A673 (cell line): ENCODE measurements around the gene RIPOR3. TPM values are rescaled to one million over a fixed set of nuclear protein-coding genes. Genes with fewer than 3 reads are reported as not detected.

ENCODE experiments used
- BruUV-seq: library from RNA; stranded (reverse); fragments of 400-500 nt; replicated peaks from 2 replicates; lab custom pipeline; 2021; lab: Mats Ljungman, UMichigan
- CTCF ChIA-PET: fragments of 300-600 bp; sonication (Branson Sonifier 250); formaldehyde crosslinking; loops from one replicate; lab custom pipeline; 2022; ENCODE audit warnings: antibody characterized with exemption; lab: Charles Lee
- POLR2A ChIA-PET: fragments of 300-600 bp; sonication (Branson Sonifier 250); formaldehyde crosslinking; loops from one replicate; lab custom pipeline; 2022; ENCODE audit warnings: antibody characterized with exemption; ENCODE audit not compliant: low non-redundant PET; lab: Charles Lee
- DNase-seq: peaks from one replicate; pipeline ENCODE4 v3.0.0-alpha.2; 2015; ENCODE audit warnings: low spot score
- H3K27ac ChIP-seq: fragments of 200-600 bp; sonication (generic); 2 replicates; pipeline ENCODE4 v1.5.1; 2016; ENCODE audit warnings: mixed run types, low read depth, mild to moderate bottlenecking, mixed read lengths, antibody characterized with exemption, low read length; ENCODE audit not compliant: poor library complexity, severe bottlenecking
- H3K27me3 ChIP-seq: fragments of 200-600 bp; sonication (generic); replicated peaks from 2 replicates; pipeline ENCODE4 v1.6.1; 2017; ENCODE audit warnings: mixed run types, low read depth, mild to moderate bottlenecking, mixed read lengths, antibody characterized with exemption, low read length; ENCODE audit not compliant: insufficient read depth, poor library complexity
- H3K36me3 ChIP-seq: fragments of 200-600 bp; sonication (generic); 2 replicates; pipeline ENCODE4 v1.6.1; 2016; ENCODE audit warnings: mixed run types, mild to moderate bottlenecking, mixed read lengths, antibody characterized with exemption, low read length; ENCODE audit not compliant: insufficient read depth, poor library complexity, severe bottlenecking
- H3K4me1 ChIP-seq: fragments of 200-600 bp; sonication (generic); 2 replicates; pipeline ENCODE4 v1.6.1; 2017; ENCODE audit warnings: mixed run types, mild to moderate bottlenecking, mixed read lengths, antibody characterized with exemption, low read length; ENCODE audit not compliant: insufficient read depth, poor library complexity, severe bottlenecking
- H3K4me3 ChIP-seq: fragments of 200-600 bp; sonication (generic); 2 replicates; pipeline ENCODE4 v1.5.1; 2016; ENCODE audit warnings: low read depth, mixed run types, mild to moderate bottlenecking, mixed read lengths, low read length; ENCODE audit not compliant: poor library complexity, severe bottlenecking
- H3K9me3 ChIP-seq: fragments of 200-600 bp; sonication (generic); 2 replicates; pipeline ENCODE4 v1.6.1; 2016; ENCODE audit warnings: mixed run types, low read depth, mild to moderate bottlenecking, mixed read lengths, antibody characterized with exemption, low read length; ENCODE audit not compliant: poor library complexity, severe bottlenecking
- CTCF ChIP-seq: fragments of 300-800, 200-600 bp; sonication (generic); conservative IDR thresholded peaks from 2 replicates; pipeline ENCODE4 v1.5.1; 2017; ENCODE audit warnings: low read depth, mild to moderate bottlenecking, antibody characterized with exemption, low read length, moderate library complexity, mixed read lengths
- EZH2 ChIP-seq: fragments of 200-600 bp; sonication (generic); IDR thresholded peaks from 2 replicates; pipeline ENCODE4 v1.6.1; 2017; ENCODE audit warnings: borderline replicate concordance, low read depth, mild to moderate bottlenecking, mixed read lengths, antibody characterized with exemption, low read length; ENCODE audit not compliant: poor library complexity, severe bottlenecking
- intact Hi-C: fragments of 100-400 bp; cut with micrococcal nuclease; formaldehyde crosslinking; loops from one replicate; pipeline ENCODE4 v1.10.0; 2022; ENCODE audit not compliant: unreplicated experiment
- total RNA-seq: library from RNA; stranded (reverse); gene quantifications from 2 replicates; pipeline ENCODE4 v1.2.3, GENCODE V29; 2021

The RIPOR3 gene
- total RNA-seq, 1 experiment from 2014 or later, result 19.1 TPM

DNA sequence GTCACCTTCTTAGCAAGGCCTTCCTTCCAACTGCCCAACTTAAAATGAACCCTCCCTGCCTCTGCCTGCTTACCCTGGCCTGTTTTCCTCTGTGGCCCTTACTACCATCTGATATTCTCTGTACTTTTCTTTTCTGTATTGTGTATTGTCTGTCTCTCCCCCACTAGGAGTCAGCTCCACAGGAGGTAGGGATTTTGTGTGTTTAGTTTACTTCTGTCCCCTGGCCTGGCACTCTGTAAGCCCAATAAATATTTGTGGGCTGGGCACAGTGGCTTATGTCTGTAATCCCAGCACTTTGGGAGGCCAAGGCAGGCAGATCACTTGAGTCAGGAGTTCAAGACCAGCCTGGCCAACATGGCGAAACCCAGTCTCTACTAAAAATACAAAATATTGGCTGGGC, 72.8 kb downstream of the RIPOR3 start:
- no peaks in the 10 kb centered on the region for H3K9me3 ChIP-seq
- ChIA-PET CTCF (no interaction called here), POLR2A (no interaction called here)
- intact Hi-C loops, result no loop called here
- H3K27me3 ChIP-seq, result no peaks in the 10 kb centered on the region
- no peak overlapping the region for H3K27ac ChIP-seq
- no TSS peak for BruUV-seq
- H3K36me3 ChIP-seq, result peaks cover 3% of the 10 kb centered on the region
- no peak overlapping the region for H3K4me3 ChIP-seq
- no peak for TF ChIP-seq EZH2
- no peak for TF ChIP-seq CTCF
- no peak for DNase-seq
- H3K4me1 ChIP-seq, result no peaks in the 10 kb centered on the region

- POLR2A ChIA-PET, result no interaction called here
- no TSS peak for BruUV-seq
These were observed 74.3 kb downstream of the RIPOR3 start for GRCh38 chr20:50617022-50617421.

GRCh38 chr20:50615407-50615806, 75.9 kb downstream of the RIPOR3 start:
- no peak for DNase-seq

More at GRCh38 chr20:50617022-50617421, 74.3 kb downstream of the RIPOR3 start:
- TF ChIP-seq EZH2, result no peak
- no peak for TF ChIP-seq CTCF
- Histone ChIP-seq H3K4me3 (no peak overlapping the region), H3K36me3 (peaks cover 3% of the 10 kb centered on the region), H3K4me1 (no peaks in the 10 kb centered on the region), H3K27ac (no peak overlapping the region), H3K9me3 (no peaks in the 10 kb centered on the region), H3K27me3 (no peaks in the 10 kb centered on the region)
- intact Hi-C loops, result no loop called here
- no peak for DNase-seq
- CTCF ChIA-PET, result no interaction called here

More at GRCh38 chr20:50615407-50615806, 75.9 kb downstream of the RIPOR3 start:
- Histone ChIP-seq H3K9me3 (no peaks in the 10 kb centered on the region), H3K36me3 (peaks cover 3% of the 10 kb centered on the region), H3K27me3 (no peaks in the 10 kb centered on the region), H3K4me3 (no peak overlapping the region), H3K27ac (no peak overlapping the region), H3K4me1 (no peaks in the 10 kb centered on the region)
- intact Hi-C loops, result no loop called here
- TF ChIP-seq CTCF (no peak), EZH2 (no peak)
- no TSS peak for BruUV-seq
- CTCF ChIA-PET, result interaction anchor here (0.6 kb wide), 1 partner anchor 17 kb away, joined by 5 read pairs; no protein-coding TSS in a partner anchor
- POLR2A ChIA-PET, result no interaction called here
